Measurements from ENCODE around the gene KRTAP4-7. TPM values are rescaled to one million over a fixed set of nuclear protein-coding genes. Genes with fewer than 3 reads are reported as not detected.

The KRTAP4-7 gene
- not detected in 2 replicates for total RNA-seq

DNA sequence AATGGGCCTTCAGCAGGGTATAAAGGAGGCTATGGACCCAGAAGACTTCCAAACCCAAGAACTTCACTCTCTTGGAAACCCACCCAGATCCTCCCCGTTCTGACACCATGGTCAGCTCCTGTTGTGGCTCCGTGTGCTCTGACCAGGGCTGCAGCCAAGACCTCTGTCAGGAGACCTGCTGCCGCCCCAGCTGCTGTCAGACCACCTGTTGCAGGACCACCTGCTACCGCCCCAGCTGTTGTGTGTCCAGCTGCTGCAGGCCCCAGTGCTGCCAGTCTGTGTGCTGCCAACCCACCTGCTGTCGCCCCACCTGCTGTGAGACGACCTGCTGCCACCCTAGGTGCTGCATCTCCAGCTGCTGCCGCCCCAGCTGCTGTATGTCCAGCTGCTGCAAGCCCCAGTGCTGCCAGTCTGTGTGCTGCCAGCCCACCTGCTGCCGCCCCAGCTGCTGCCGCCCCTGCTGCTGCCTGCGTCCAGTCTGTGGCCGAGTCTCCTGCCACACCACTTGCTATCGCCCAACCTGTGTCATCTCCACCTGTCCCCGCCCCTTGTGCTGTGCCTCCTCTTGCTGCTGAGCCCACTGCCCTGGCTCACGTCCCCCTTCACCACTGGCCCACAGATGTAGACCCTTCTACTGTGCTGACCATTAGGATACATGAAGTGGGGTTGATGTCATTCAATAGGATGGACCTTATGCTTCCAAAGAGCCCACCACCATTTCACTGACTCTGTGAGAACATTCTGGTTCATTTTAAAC, at the start of gene KRTAP4-7:
Gene KRTAP4-7 (plus strand): TSS at position 51 of the 757 bp plus-strand sequence. CDS start 57 bp downstream, at position 108.

DNA sequence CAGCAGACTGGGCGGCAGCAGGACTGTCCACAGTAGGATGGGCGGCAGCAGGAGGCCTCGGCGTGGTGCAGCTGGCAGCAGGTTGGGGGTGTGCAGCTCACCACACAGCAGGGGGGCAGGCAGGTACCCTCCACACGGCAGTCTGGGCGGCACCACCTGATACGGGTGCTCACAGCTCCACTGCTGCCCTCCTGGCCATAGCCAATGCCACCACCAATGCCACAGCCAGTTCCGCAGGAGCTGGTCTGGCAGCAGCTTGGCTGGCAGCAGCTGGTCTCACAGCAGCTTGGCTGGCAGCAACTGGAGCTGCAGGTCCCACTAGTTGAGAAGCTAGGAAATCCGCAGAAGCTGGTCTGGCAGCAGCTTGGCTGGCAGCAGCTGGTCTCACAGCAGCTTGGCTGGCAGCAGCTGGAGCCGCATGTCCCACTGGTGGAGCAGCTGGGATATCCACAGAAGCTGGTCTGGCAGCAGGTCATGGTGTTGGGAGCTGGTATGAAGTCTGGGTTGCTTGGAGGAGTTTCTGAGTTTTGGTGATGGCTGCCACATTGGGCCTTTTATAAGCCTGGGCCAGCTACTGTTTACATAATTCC, 49.5 kb upstream of the KRTAP4-7 start, which contains the start of gene KRTAP1-3:
Gene KRTAP1-3 (minus strand): TSS at position 529 of the 590 bp plus-strand sequence. CDS start 53 bp downstream, at position 476.

DNA sequence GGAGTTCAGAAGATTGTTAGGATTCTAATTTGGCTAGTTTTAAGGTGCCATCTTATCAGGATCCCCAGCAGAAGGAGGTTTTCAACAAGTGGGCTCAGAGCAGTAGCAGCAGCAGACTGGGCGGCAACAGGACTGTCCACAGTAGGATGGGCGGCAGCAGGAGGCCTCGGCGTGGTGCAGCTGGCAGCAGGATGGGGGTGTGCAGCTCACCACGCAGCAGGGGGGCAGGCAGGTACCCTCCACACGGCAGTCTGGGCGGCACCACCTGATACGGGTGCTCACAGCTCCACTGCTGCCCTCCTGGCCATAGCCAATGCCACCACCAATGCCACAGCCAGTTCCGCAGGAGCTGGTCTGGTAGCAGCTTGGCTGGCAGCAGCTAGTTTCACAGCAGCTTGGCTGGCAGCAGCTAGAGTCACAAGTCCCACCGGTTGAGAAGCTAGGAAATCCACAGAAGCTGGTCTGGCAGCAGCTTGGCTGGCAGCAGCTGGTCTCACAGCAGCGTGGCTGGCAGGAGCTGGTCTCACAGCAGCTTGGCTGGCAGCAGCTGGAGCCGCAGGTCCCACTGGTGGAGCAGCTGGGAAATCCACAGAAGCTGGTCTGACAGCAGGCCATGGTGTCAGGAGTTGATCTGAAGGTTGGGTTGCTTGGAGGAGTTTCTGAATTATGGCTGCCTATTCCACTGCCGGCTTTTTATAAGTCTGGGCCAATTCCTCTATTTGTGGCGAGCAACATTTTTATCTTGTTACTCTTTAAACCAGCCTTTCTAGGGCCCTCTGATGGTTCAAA, 43.0 kb upstream of the KRTAP4-7 start, which contains the start of gene KRTAP1-1:
Gene KRTAP1-1 (minus strand): TSS at position 668 of the 789 bp plus-strand sequence. CDS start 53 bp downstream, at position 615.

DNA sequence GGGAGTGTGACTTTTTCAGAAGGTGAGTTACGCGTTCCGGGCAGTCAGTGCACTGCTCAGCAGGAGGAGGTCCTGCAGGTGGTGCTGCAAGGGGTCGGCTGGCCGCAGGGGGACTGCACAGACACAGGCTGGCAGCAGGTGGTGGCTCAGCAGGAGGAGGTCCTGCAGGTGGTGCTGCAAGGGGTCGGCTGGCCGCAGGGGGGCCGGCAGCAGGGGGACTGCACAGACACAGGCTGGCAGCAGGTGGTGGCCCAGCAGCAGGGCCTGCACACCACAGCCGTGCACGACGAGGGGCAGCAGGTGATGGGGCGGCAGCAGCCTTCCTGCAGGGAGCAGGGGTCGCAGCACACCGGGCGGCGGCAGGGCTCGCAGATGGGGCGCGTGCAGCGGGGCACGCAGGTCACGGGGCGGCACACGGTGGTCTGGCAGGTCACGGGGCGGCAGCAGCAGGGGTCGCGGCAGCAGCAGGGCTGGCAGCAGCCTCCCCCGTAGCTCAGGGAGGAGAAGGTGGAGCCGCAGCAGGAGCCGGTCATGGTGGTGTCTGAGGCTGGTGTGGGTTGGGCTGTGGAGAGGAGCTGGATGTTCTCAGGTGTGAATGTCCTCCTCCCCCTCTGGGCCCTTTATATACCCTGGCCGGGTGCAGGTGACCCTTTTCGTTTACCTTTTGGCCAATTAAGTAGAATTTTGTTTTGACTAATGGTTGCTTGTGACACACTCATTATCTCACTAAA, 37.0 kb upstream of the KRTAP4-7 start, which contains the start of gene KRTAP2-1:
Gene KRTAP2-1 (minus strand): TSS at position 582 of the 731 bp plus-strand sequence. CDS start 49 bp downstream, at position 533.

DNA sequence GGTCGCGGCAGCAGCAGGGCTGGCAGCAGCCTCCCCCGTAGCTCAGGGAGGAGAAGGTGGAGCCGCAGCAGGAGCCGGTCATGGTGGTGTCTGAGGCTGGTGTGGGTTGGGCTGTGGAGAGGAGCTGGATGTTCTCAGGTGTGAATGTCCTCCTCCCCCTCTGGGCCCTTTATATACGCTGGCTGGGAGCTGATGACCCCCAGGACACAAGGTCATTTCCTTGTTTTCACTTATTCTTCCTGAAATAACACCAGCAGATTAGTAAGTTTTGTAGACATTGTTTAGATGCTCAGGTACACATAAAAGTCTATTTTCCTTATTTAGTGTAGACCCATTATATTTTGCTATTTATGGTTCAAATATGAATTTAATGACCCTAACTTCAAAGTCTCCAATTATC, 28.8 kb upstream of the KRTAP4-7 start, which contains the start of gene KRTAP2-2:
Gene KRTAP2-2 (minus strand): TSS at position 101 of the 400 bp plus-strand sequence. CDS start 19 bp downstream, at position 82.

DNA sequence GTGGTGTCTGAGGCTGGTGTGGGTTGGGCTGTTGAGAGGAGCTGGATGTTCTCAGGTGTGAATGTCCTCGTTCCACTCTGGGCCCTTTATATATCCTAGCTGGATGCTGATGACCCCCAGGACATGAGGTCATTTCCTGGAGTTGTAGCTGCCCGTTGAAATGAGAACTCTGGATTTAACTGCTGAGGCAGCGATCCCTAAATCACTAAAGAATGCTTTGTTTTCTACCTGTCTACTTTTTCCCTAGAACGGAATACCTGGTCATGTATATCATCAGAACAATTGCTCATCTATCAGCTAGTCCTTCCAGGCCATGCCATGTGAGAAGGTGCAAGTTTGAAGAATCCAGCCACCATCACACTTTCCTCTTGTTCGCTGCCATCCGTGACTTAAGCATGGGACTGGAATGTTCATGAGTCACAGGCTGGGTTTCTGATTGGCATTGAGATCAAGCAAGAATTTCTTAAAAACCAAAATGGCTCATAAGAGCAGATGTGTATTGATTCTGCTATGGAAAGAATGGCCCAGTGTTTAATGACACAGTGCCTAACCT, 23.8 kb upstream of the KRTAP4-7 start, which contains the start of gene KRTAP2-3:
Gene KRTAP2-3 (minus strand): TSS at position 63 of the 553 bp plus-strand sequence. CDS start 64 bp downstream, outside the sequence.

DNA sequence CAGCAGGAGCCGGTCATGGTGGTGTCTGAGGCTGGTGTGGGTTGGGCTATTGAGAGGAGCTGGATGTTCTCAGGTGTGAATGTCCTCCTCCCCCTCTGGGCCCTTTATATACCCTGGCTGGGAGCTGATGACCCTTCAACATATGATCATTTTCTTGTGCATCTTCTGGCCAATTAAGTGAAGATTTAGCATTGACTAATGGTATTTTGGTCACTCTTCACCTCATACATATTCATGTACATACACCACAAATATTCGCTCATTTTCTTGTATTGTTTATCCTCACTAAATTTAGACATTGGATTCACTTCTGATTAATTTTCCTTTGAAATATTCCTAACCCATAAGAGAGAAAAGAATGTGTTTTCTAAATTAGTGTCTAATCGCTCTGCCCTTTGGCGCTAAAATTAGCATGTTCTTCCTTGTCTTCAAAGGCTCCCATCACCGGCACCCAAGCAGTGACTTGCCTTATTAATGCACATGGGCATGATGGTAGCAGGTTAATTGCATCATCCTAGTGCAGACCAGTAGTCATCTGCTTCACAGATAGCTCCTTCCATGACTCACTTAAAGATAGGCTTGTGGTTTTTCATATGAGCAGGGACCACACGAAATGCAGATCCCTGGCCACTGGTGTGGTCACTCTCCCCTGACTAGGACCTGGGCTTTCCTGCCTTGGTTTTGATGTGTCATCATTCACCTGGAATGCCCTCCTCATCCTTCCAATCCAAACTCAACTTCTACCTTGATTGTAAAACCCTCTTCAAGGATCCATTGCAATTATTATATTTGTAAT, 17.9 kb upstream of the KRTAP4-7 start, which contains the start of gene KRTAP2-4:
Gene KRTAP2-4 (minus strand): TSS at position 51 of the 796 bp plus-strand sequence. CDS start 34 bp downstream, at position 17.

DNA sequence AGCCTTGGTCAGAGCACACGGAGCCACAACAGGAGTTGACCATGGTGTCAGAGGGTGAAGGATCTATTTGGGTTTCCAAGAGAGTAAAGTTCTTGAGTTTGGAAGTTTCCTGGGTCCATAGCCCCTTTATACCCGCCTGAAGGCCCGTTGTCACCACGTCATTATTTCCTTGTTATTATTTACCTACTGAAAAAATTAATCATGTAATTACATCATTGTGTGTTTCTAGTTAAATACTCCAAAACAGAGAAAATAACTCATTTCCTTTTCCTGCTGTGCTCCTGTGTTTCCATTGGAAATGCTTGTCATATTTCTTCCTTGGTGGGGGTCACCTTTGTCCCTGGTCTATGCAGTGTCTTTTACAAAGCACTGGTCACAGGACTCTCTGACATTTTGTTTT, 14.1 kb downstream of the KRTAP4-7 start, which contains the start of gene KRTAP4-8:
Gene KRTAP4-8 (minus strand): TSS at position 101 of the 400 bp plus-strand sequence. CDS start 58 bp downstream, at position 43.

DNA sequence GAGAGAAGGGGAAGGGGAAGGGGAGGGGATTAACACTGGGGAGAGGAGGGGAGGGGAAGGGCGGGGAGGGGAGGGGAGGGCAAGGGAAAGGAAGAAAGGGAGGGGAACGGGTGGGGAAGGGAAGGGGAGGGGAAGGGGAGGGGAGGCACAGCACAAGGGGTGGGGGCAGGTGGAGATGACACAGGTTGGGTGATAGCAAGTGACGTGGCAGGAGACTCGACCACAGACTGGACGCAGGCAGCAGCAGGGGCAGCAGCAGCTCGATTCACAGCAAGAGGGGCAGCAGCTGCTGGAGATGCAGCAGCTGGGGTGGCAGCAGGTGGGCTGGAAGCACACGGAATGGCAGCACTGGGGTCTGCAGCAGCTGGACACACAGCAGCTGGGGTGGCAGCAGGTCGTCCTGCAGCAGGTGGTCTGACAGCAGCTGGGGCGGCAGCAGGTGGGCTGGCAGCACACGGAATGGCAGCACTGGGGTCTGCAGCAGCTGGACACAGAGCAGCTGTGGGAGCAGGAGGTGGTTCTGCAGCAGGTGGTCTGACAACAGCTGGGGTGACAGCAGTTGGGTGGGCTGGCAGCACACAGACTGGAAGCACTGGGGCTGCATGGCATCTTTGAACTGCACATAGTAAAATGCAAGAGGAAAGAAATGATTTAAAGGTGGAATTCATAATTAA, 17.8 kb downstream of the KRTAP4-7 start, which contains the start of gene KRTAP4-16:
Gene KRTAP4-16 (minus strand): TSS at position 624 of the 674 bp plus-strand sequence. CDS start 0 bp downstream, at position 624.

DNA sequence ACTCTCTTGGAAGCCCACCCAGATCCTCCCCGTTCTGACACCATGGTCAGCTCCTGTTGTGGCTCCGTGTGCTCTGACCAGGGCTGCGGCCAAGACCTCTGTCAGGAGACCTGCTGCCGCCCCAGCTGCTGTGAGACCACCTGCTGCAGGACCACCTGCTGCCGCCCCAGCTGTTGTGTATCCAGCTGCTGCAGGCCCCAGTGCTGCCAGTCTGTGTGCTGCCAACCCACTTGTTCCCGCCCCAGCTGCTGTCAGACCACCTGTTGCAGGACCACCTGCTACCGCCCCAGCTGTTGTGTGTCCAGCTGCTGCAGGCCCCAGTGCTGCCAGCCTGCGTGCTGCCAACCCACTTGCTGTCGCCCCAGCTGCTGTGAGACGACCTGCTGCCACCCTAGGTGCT, 21.4 kb downstream of the KRTAP4-7 start, which contains the start of gene KRTAP4-9:
Gene KRTAP4-9 (plus strand): TSS at position 43 of the 400 bp plus-strand sequence. CDS start 0 bp downstream, at position 43.

DNA sequence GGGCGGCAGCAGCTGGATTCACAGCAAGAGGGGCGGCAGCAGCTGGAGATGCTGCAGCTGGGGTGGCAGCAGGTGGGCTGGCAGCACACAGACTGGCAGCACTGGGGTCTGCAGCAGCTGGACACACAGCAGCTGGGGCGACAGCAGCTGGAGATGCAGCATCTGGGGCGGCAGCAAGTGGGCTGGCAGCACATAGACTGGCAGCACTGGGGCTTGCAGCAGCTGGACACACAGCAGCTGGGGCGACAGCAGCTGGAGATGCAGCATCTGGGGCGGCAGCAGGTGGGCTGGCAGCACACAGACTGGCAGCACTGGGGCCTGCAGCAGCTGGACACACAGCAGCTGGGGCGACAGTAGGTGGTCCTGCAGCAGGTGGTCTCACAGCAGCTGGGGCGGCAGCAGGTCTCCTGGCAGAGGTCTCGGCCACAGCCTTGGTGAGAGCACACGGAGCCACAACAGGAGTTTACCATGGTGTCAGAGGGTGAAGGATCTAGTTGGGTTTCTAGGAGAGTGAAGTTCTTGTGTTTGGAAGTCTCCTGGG, 34.0 kb downstream of the KRTAP4-7 start, which contains the start of gene KRTAP4-11:
Gene KRTAP4-11 (minus strand): TSS at position 528 of the 541 bp plus-strand sequence. CDS start 58 bp downstream, at position 470.

DNA sequence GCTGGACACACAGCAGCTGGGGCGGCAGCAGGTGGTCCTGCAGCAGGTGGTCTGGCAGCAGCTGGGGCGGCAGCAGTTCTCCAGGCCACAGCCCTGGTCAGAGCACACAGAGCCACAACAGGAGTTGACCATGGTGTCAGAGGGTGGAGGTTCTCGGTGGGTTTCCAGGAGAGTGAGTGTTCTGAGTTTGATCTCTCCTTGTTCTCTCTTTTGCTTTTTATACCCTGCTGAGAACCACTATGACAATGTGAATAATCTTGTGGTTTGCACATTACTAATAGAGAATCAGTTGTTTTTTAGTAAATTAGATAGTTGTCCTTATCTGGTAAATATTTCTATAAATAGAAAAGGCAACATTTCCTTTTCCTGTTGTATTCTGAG, 40.0 kb downstream of the KRTAP4-7 start, which contains the start of gene KRTAP4-12:
Gene KRTAP4-12 (minus strand): TSS at position 192 of the 381 bp plus-strand sequence. CDS start 60 bp downstream, at position 132.

Other genes with a start within 250 kb of the KRTAP4-7 start
- not detected in 2 replicates for gene KRT12, start 216.9 kb upstream of the KRTAP4-7 start, total RNA-seq
- gene KRT20, start 198.9 kb upstream of the KRTAP4-7 start, total RNA-seq = not detected in 2 replicates
- 1.2 and 2.6 TPM in 2 replicates for gene KRT23, start 146.5 kb upstream of the KRTAP4-7 start, total RNA-seq
- not detected in 2 replicates for gene KRT39, start 117.2 kb upstream of the KRTAP4-7 start, total RNA-seq
- gene KRT40, start 99.8 kb upstream of the KRTAP4-7 start, total RNA-seq = not detected in 2 replicates
- not detected in 2 replicates for gene KRTAP3-3, start 90.0 kb upstream of the KRTAP4-7 start, total RNA-seq
- not detected in 2 replicates for gene KRTAP3-2, start 84.2 kb upstream of the KRTAP4-7 start, total RNA-seq
- gene KRTAP3-1, start 75.0 kb upstream of the KRTAP4-7 start, total RNA-seq = not detected in 2 replicates
- not detected in 2 replicates for gene KRTAP1-5, start 56.9 kb upstream of the KRTAP4-7 start, total RNA-seq
- gene KRTAP1-4, start 54.0 kb upstream of the KRTAP4-7 start, total RNA-seq = not detected in 2 replicates
- gene KRTAP1-3, start 49.3 kb upstream of the KRTAP4-7 start, total RNA-seq = not detected in 2 replicates
- gene KRTAP1-1, start 42.7 kb upstream of the KRTAP4-7 start, total RNA-seq = not detected in 2 replicates
- gene KRTAP2-1, start 36.8 kb upstream of the KRTAP4-7 start, total RNA-seq = not detected in 2 replicates
- not detected in 2 replicates for gene KRTAP2-2, start 28.9 kb upstream of the KRTAP4-7 start, total RNA-seq
- gene KRTAP2-3, start 24.0 kb upstream of the KRTAP4-7 start, total RNA-seq = 0.15 and 0.62 TPM in 2 replicates
- not detected in 2 replicates for gene KRTAP2-4, start 18.3 kb upstream of the KRTAP4-7 start, total RNA-seq
- gene KRTAP4-8, start 14.0 kb downstream of the KRTAP4-7 start, total RNA-seq = not detected in 2 replicates
- not detected in 2 replicates for gene KRTAP4-16, start 18.1 kb downstream of the KRTAP4-7 start, total RNA-seq
- not detected in 2 replicates for gene KRTAP4-9, start 21.2 kb downstream of the KRTAP4-7 start, total RNA-seq
- gene KRTAP4-11, start 34.2 kb downstream of the KRTAP4-7 start, total RNA-seq = not detected in 2 replicates
- not detected in 2 replicates for gene KRTAP4-12, start 40.0 kb downstream of the KRTAP4-7 start, total RNA-seq
- not detected in 2 replicates for gene KRTAP4-6, start 56.4 kb downstream of the KRTAP4-7 start, total RNA-seq
- gene KRTAP4-5, start 65.7 kb downstream of the KRTAP4-7 start, total RNA-seq = not detected in 2 replicates
- not detected in 2 replicates for gene KRTAP4-4, start 76.6 kb downstream of the KRTAP4-7 start, total RNA-seq
- not detected in 2 replicates for gene KRTAP4-3, start 84.1 kb downstream of the KRTAP4-7 start, total RNA-seq
- gene KRTAP4-2, start 94.1 kb downstream of the KRTAP4-7 start, total RNA-seq = not detected in 2 replicates
- not detected in 2 replicates for gene KRTAP4-1, start 100.8 kb downstream of the KRTAP4-7 start, total RNA-seq
- gene KRTAP9-1, start 105.7 kb downstream of the KRTAP4-7 start, total RNA-seq = not detected in 2 replicates
- gene KRTAP9-2, start 142.5 kb downstream of the KRTAP4-7 start, total RNA-seq = not detected in 2 replicates
- not detected in 2 replicates for gene KRTAP9-3, start 148.3 kb downstream of the KRTAP4-7 start, total RNA-seq
- not detected in 2 replicates for gene KRTAP9-8, start 153.8 kb downstream of the KRTAP4-7 start, total RNA-seq
- not detected in 2 replicates for gene KRTAP9-4, start 165.5 kb downstream of the KRTAP4-7 start, total RNA-seq
- not detected in 2 replicates for gene KRTAP9-9, start 171.2 kb downstream of the KRTAP4-7 start, total RNA-seq
- not detected in 2 replicates for gene KRTAP9-6, start 181.2 kb downstream of the KRTAP4-7 start, total RNA-seq
- not detected in 2 replicates for gene KRTAP9-7, start 191.5 kb downstream of the KRTAP4-7 start, total RNA-seq
- not detected in 2 replicates for gene KRTAP29-1, start 218.7 kb downstream of the KRTAP4-7 start, total RNA-seq
- gene KRTAP16-1, start 225.2 kb downstream of the KRTAP4-7 start, total RNA-seq = not detected in 2 replicates
- gene KRTAP17-1, start 231.6 kb downstream of the KRTAP4-7 start, total RNA-seq = not detected in 2 replicates